Mucosa of descending colon (tissue), 3 donors: Measurements from ENCODE around the gene PCSK2. TPM values are rescaled to one million over a fixed set of nuclear protein-coding genes. Genes with fewer than 3 reads are reported as not detected.

Source experiments
- ATAC-seq: fragments of 200-7000 bp; cut with Tn5 transposase; one replicate; pipeline ENCODE4 v1.9.1; 2020; ENCODE audit warnings: mild to moderate bottlenecking, moderate library complexity
- DNase-seq, 3 donors: peaks; one replicate each; pipeline ENCODE4 v3.0.0-alpha.2; 2020
- H3K36me3 ChIP-seq: fragments of 200-600 bp; one replicate; pipeline ENCODE4 v1.8.0; 2021; ENCODE audit warnings: low read depth, mild to moderate bottlenecking
- H3K4me1 ChIP-seq: fragments of 200-600 bp; one replicate; pipeline ENCODE4 v1.8.0; 2021; ENCODE audit warnings: low read depth, mild to moderate bottlenecking
- H3K4me3 ChIP-seq: fragments of 200-600 bp; one replicate; pipeline ENCODE4 v1.8.0; 2021; ENCODE audit warnings: mild to moderate bottlenecking
- H3K9me3 ChIP-seq: fragments of 200-600 bp; one replicate; pipeline ENCODE4 v1.8.0; 2021; ENCODE audit warnings: mild to moderate bottlenecking
- intact Hi-C, 2 donors: fragments of 100-400 bp; cut with DNase I in 1 of 2; cut with micrococcal nuclease in 1 of 2; formaldehyde crosslinking; loops; one replicate each; pipeline versions ENCODE4 v1.11.0 to v1.11.1; 2022; cut with DNase I, micrococcal nuclease
- total RNA-seq, 3 donors: library from RNA; stranded (reverse); fragmentation: NEBNext Ultra II Directional in 2 of 3; extraction: Animal tissue kit (Norgen Biotek cat#: 25700) in 2 of 3; gene quantifications; one replicate each; pipeline versions ENCODE4 v1.2.1 to v1.2.4, GENCODE V29; 2021 to 2023
- TF ChIP-seq, protein P1 (sequence below): fragments of 200-600 bp; IDR thresholded peaks from one replicate; pipeline ENCODE4 v1.8.0; 2022; ENCODE audit warnings: antibody characterized with exemption, mild to moderate bottlenecking
- donor health status: DM: no; HTN: no; CAD: no; lungs with moderate emphysema.
- donor health status: DM: no; HTN: no; CAD: no.
- donor health status: DM: no; HTN: yes; CAD: no.

Gene PCSK2
- total RNA-seq, 3 donors from 2014 or later: 0.48 to 5.6 (median 1.4) TPM

DNA sequence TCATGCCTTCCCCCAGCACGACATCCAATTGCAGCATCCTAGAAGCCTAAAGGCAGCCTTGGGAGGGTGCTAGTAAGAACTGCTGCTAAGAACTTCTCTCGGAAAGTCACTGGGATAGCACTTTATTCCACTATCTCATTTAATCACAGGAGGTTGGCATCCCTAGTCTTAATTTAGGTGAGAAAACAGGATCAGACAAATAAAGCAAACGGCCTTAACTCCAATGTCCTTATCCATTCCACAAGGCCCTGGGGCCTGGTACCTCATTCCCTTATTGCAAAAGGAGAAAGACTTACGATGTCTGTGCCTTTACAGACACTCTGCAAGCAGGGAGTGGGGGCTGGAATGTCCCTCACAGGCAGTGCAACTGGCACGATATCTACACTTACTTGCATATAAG is 243.7 kb downstream of the PCSK2 start:
- Histone ChIP-seq H3K4me1 (no peaks in the 10 kb centered on the region), H3K4me3 (no peak overlapping the region), H3K36me3 (no peaks in the 10 kb centered on the region), H3K9me3 (no peaks in the 10 kb centered on the region)
- intact Hi-C loops: no loop called here
- DNase-seq: no peak
- ATAC-seq: no peak
- TF ChIP-seq, protein P1, sequence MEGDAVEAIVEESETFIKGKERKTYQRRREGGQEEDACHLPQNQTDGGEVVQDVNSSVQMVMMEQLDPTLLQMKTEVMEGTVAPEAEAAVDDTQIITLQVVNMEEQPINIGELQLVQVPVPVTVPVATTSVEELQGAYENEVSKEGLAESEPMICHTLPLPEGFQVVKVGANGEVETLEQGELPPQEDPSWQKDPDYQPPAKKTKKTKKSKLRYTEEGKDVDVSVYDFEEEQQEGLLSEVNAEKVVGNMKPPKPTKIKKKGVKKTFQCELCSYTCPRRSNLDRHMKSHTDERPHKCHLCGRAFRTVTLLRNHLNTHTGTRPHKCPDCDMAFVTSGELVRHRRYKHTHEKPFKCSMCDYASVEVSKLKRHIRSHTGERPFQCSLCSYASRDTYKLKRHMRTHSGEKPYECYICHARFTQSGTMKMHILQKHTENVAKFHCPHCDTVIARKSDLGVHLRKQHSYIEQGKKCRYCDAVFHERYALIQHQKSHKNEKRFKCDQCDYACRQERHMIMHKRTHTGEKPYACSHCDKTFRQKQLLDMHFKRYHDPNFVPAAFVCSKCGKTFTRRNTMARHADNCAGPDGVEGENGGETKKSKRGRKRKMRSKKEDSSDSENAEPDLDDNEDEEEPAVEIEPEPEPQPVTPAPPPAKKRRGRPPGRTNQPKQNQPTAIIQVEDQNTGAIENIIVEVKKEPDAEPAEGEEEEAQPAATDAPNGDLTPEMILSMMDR: no peak

DNA sequence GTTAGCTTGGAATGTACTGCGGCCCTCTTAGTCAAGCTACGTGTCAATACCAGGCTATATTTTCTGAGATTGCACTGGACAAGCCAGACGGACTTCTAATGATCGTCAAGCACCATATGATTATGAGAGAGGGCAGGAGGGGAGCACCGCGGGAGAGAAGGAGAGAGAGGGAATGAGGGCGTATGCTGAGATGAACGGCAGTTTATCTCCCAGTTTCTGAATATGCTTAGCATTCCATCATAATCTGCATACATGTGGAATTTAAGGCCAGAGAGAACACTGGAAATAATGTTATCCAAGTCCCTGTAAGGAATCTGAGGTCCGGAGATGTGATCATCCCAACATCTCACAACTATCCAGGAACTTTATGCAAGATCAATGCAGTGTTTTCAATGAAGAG is 244.1 kb downstream of the PCSK2 start:
- H3K9me3 ChIP-seq: no peaks in the 10 kb centered on the region
- H3K36me3 ChIP-seq: no peaks in the 10 kb centered on the region
- H3K4me3 ChIP-seq: no peak overlapping the region
- intact Hi-C loops: no loop called here
- DNase-seq: no peak
- no peaks in the 10 kb centered on the region for H3K4me1 ChIP-seq
- ATAC-seq: no peak
- TF ChIP-seq, protein P1: no peak

DNA sequence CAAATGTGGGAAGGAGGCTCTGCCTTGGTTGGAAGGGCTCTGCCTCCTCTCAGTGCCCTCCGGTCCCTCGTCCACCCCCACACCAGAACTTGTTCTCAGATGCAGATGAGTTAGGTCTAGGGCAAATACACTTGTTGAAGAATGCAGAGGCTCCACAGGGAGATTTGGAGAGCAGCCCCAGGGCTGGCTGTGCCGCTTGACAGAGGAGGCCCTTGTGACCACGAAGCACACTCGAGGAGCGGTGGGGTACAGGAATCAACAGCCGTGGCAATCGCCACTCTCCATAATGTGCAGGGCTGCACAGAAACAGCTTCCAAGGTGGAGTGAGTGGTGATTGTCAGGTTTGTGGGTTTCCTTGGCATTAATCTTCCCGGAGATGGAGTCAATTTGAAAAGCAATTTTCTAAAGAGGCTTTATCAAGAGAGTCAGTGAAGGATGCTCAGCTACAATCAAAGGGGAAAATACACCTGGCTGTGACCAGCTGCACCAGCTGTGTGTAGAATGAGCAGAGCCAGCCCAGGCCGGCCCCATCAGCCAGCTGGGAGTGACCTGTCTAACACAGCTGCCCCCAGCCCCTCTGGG is 244.9 kb downstream of the PCSK2 start:
- intact Hi-C loops: no loop called here
- H3K4me3 ChIP-seq: no peak overlapping the region
- TF ChIP-seq, protein P1: no peak
- no peak for DNase-seq
- no peak for ATAC-seq
- no peaks in the 10 kb centered on the region for H3K36me3 ChIP-seq
- H3K4me1 ChIP-seq: no peaks in the 10 kb centered on the region
- no peaks in the 10 kb centered on the region for H3K9me3 ChIP-seq

DNA sequence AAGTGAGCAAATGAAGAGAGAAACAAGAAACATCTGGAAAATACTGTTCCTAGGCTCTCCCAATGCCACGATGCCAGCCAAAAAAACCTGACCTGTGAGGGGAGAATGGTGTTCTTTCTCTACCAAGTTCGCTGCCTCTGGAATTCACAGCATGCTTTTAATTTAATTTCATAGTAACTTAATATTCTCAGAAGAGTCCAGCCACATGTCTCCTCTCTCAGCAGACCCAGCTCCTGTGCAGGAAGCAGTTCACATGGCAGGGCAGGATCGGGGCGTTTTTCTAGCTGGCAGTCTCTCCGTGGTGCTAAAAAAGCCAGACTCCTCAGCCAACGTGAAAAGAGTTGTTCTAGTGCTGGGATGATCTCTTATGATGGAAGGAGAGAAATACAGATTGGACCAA is 246.8 kb downstream of the PCSK2 start:
- DNase-seq: no peak

DNA sequence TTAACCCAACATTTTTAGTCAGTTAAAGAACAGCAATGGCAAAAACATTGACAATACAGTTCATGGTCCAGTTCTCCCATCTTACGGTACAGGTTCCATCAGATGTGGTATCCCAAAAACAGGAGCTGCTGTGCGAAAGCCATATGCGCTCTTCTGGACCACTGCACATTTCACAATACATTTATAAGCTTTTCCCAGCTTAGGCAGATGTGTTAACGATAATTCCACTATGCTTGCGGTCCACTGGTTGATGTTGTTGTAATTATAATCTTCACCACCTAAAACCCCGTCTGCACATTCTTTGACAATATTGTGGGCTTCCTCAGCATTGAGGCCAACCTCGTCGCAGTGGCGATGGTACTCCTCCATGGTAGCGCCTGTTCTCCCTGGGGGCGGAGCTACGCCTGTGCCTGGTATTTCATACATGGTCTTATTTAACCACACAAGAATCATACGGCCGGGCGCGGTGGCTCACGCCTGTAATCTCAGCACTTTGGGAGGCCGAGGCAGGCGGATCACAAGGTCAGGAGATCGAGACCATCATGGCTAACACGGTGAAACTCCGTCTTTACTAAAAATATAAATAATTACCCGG is 252.3 kb downstream of the PCSK2 start:
- TF ChIP-seq, protein P1: no peak
- no peak for ATAC-seq
- H3K9me3 ChIP-seq: no peaks in the 10 kb centered on the region
- H3K4me3 ChIP-seq: no peak overlapping the region
- intact Hi-C loops: no loop called here
- no peak for DNase-seq
- H3K4me1 ChIP-seq: no peaks in the 10 kb centered on the region
- no peaks in the 10 kb centered on the region for H3K36me3 ChIP-seq

More for the DNA sequence above, 246.8 kb downstream of the PCSK2 start:
- ATAC-seq: no peak
- H3K9me3 ChIP-seq: no peaks in the 10 kb centered on the region
- intact Hi-C loops: no loop called here
- H3K36me3 ChIP-seq: no peaks in the 10 kb centered on the region
- TF ChIP-seq, protein P1: no peak
- no peak overlapping the region for H3K4me3 ChIP-seq
- H3K4me1 ChIP-seq: no peaks in the 10 kb centered on the region

DNA sequence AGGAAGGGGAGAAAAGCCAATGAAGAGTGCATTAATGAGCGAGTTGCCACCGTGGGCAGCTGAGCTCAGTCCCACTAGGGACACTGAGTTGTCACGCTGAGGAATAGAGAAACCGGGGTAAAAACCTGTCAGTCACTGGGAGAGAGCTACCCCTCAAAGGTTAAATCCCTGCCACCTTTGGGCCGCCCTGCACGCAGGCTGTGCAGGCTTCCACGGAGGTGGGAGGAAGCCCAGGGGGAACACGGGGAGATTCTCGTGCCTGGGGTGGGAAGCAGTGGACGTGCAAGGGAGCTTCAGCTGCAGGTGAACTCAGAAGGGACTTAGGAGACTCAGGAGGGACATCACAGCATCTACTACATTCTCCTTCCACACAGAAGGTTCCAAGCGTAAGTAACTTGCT is 253.9 kb downstream of the PCSK2 start:
- intact Hi-C loops: no loop called here
- no peaks in the 10 kb centered on the region for H3K36me3 ChIP-seq
- no peak overlapping the region for H3K4me3 ChIP-seq
- no peak for ATAC-seq
- H3K4me1 ChIP-seq: no peaks in the 10 kb centered on the region
- TF ChIP-seq, protein P1: no peak
- no peak for DNase-seq
- no peaks in the 10 kb centered on the region for H3K9me3 ChIP-seq
